K562 (cell line): ENCODE data around the gene SAP25. TPM values are rescaled to one million over a fixed set of nuclear protein-coding genes. Genes with fewer than 3 reads are reported as not detected.

Experiments used
- ATAC-seq: fragments of 200-7000 bp; cut with Tn5 transposase; 3 replicates; pipeline ENCODE4 v1.9.1; 2020; ENCODE audit warnings: moderate library complexity
- BruUV-seq: library from RNA; stranded (reverse); fragments of 400-500 nt; replicated peaks from 2 replicates; lab custom pipeline; 2021; lab: Mats Ljungman, UMichigan
- CTCF ChIA-PET: fragments of 300-600 bp; formaldehyde crosslinking; extraction: SDS; loops from one replicate; lab custom pipeline; 2021; ENCODE audit warnings: low intra/inter-chr PET ratio; lab: Yijun Ruan, JAX
- POLR2A ChIA-PET: fragments of 300-600, 350-650 bp; sonication (Branson Sonifier 250); formaldehyde crosslinking; extraction: SDS; loops from one replicate; lab custom pipeline; 2021; ENCODE audit warnings: antibody characterized with exemption, inconsistent platforms; lab: Yijun Ruan, JAX
- DNase-seq, 4 experiments: peaks; one replicate each; pipeline versions ENCODE4 v3.0.0 to v3.0.0-alpha.2; 2011 to 2018; ENCODE audit warnings: low spot score in 3 of 4, mixed read lengths in 3 of 4; ENCODE audit errors: extremely low read depth in 1 of 4
- FAIRE-seq: peaks from 2 replicates; lab custom pipeline; 2011; peaks lifted over from hg19 to GRCh38; lab: Jason Lieb, UNC
- H2AFZ ChIP-seq: 2 replicates; pipeline ENCODE4 v1.6.0; 2011; ENCODE audit warnings: low read depth, low read length, control low read depth, inconsistent platforms
- H3K27ac ChIP-seq: fragments of 200-600 bp; 3 replicates; pipeline ENCODE4 v1.8.0; 2011; ENCODE audit warnings: low read depth, mild to moderate bottlenecking, control low read depth, inconsistent platforms, low read length, moderate library complexity, mixed read lengths; ENCODE audit errors: extremely low read depth
- H3K27me3 ChIP-seq, 2 experiments: fragments of 300-600 bp in 1 of 2; 2 replicates in 1 of 2; 3 replicates in 1 of 2; pipeline versions ENCODE4 v1.6.0 to v1.8.0; 2011; ENCODE audit warnings: inconsistent platforms in 2 of 2, low read length in 2 of 2, mild to moderate bottlenecking in 1 of 2, mixed read lengths in 1 of 2, moderate library complexity in 1 of 2; ENCODE audit not compliant: control insufficient read depth in 2 of 2, insufficient read depth in 2 of 2
- H3K36me3 ChIP-seq: fragments of 300-600 bp; 3 replicates; pipeline ENCODE4 v1.8.0; 2011; ENCODE audit warnings: mild to moderate bottlenecking, low read length, inconsistent platforms; ENCODE audit not compliant: control insufficient read depth, insufficient read depth
- H3K4me1 ChIP-seq, 2 experiments: fragments of 200-600 bp in 1 of 2; replicated peaks in 1 of 2; 2 replicates in 1 of 2; 3 replicates in 1 of 2; pipeline versions ENCODE4 v1.5.1 to v1.8.0; 2011; ENCODE audit warnings: inconsistent platforms in 2 of 2, low read length in 2 of 2, mild to moderate bottlenecking in 1 of 2, mixed read lengths in 1 of 2, moderate library complexity in 1 of 2; ENCODE audit not compliant: control insufficient read depth in 2 of 2, insufficient read depth in 2 of 2
- H3K4me2 ChIP-seq: 2 replicates; pipeline ENCODE4 v1.6.1; 2011; ENCODE audit warnings: low read length, control low read depth, inconsistent platforms, mixed read lengths; ENCODE audit not compliant: insufficient read depth
- H3K4me3 ChIP-seq: fragments of 200-600 bp; sonication (generic), shearing (Covaris generic); 2 replicates; pipeline ENCODE4 v1.5.1; 2016; ENCODE audit warnings: control low read depth, inconsistent platforms
- H3K79me2 ChIP-seq: fragments of 200-600 bp; 3 replicates; pipeline ENCODE4 v1.8.0; 2011; ENCODE audit warnings: low read length, inconsistent platforms; ENCODE audit not compliant: control insufficient read depth, insufficient read depth
- H3K9ac ChIP-seq, 2 experiments: 2 replicates each; pipeline versions ENCODE4 v1.6.0 to v1.6.1; 2011; ENCODE audit warnings: low read depth in 2 of 2, low read length in 2 of 2, control low read depth in 1 of 2, inconsistent platforms in 1 of 2, mild to moderate bottlenecking in 1 of 2, mixed read lengths in 1 of 2; ENCODE audit not compliant: insufficient read depth in 1 of 2
- H3K9me1 ChIP-seq: one replicate; pipeline ENCODE4 v1.6.0; 2011; ENCODE audit warnings: inconsistent platforms, mild to moderate bottlenecking, low read length, moderate library complexity; ENCODE audit not compliant: control insufficient read depth, insufficient read depth
- H3K9me3 ChIP-seq: replicated peaks from 2 replicates; pipeline ENCODE4 v1.5.1; 2011; ENCODE audit warnings: low read depth, low read length, inconsistent platforms; ENCODE audit not compliant: control insufficient read depth, insufficient read depth
- H4K20me1 ChIP-seq: replicated peaks from 2 replicates; pipeline ENCODE4 v1.6.1; 2011; ENCODE audit warnings: low read length, inconsistent platforms, mixed read lengths; ENCODE audit not compliant: control insufficient read depth, insufficient read depth
- BDP1 ChIP-seq: IDR thresholded peaks from 3 replicates; pipeline ENCODE4 v1.6.1; 2011; ENCODE audit not compliant: insufficient read length, insufficient read depth
- BHLHE40 ChIP-seq: IDR thresholded peaks from 2 replicates; pipeline ENCODE4 v1.6.1; 2011; ENCODE audit warnings: low read length, improper control_type of control experiment
- CC2D1A ChIP-seq: fragments of 450-650 bp; IDR thresholded peaks from 2 replicates; pipeline ENCODE4 v1.6.1; 2017; ENCODE audit warnings: mild to moderate bottlenecking
- CREB3L1 ChIP-seq: fragments of 450-650 bp; IDR thresholded peaks from 2 replicates; pipeline ENCODE4 v1.6.1; 2014; ENCODE audit warnings: low read depth, mild to moderate bottlenecking, moderate library complexity, borderline replicate concordance
- EP400 ChIP-seq: fragments of 450-650 bp; IDR thresholded peaks from 2 replicates; pipeline ENCODE4 v1.6.1; 2017; ENCODE audit warnings: antibody characterized with exemption, mild to moderate bottlenecking, moderate library complexity
- ETS1 ChIP-seq: conservative IDR thresholded peaks from 2 replicates; pipeline ENCODE4 v1.6.1; 2011; ENCODE audit warnings: low read depth, mild to moderate bottlenecking, low read length; ENCODE audit not compliant: control insufficient read depth
- POLR3G ChIP-seq: IDR thresholded peaks from 2 replicates; pipeline ENCODE4 v1.6.1; 2011; ENCODE audit not compliant: insufficient read length, insufficient replicate concordance; ENCODE audit errors: extremely low read depth
- SAFB2 ChIP-seq: fragments of 200-400 bp; formaldehyde crosslinking; IDR thresholded peaks from 2 replicates; pipeline ENCODE4 v1.6.1; 2018; ENCODE audit warnings: borderline replicate concordance, low read length, low read depth, moderate library complexity; ENCODE audit not compliant: severe bottlenecking
- SIN3A ChIP-seq, 2 experiments: fragments of 150-350 bp in 1 of 2; IDR thresholded peaks; 2 replicates each; pipeline ENCODE4 v1.6.1; 2011 to 2016; ENCODE audit warnings: borderline replicate concordance in 2 of 2, low read depth in 2 of 2, low read length in 2 of 2, mild to moderate bottlenecking in 2 of 2, moderate library complexity in 2 of 2; ENCODE audit not compliant: control insufficient read depth in 1 of 2
- UBTF ChIP-seq, 2 experiments: IDR thresholded peaks; 2 replicates each; pipeline ENCODE4 v1.6.1; 2012; ENCODE audit warnings: improper control_type of control experiment in 2 of 2, low read depth in 2 of 2, low read length in 2 of 2, borderline replicate concordance in 1 of 2
- ZNF780A ChIP-seq: fragments of 250-450 bp; sonication (Bioruptor Pico); IDR thresholded peaks from 2 replicates; pipeline ENCODE4 v1.5.0; 2021; ENCODE audit warnings: mild to moderate bottlenecking
- WGBS: fragments of 100-300 bp; shearing (Covaris generic); methylation state at CpG from one replicate; pipeline ENCODE4 v1.1.6; 2016; ENCODE audit warnings: low coverage, mixed read lengths; ENCODE audit not compliant: insufficient coverage; ENCODE audit errors: missing lambda C conversion rate; 5-methylcytosine and 5-hydroxymethylcytosine counted together
- in situ Hi-C: fragments of 300-500 bp; cut with MboI; formaldehyde crosslinking; loops from 4 replicates; pipeline ENCODE4 v1.15.0; 2018; ENCODE audit warnings: inconsistent platforms, mixed read lengths
- intact Hi-C: fragments of 100-400 bp; cut with micrococcal nuclease; formaldehyde crosslinking; loops from 2 replicates; pipeline ENCODE4 v1.14.2; 2022
- polyA plus RNA-seq, 8 experiments: library from polyadenylated mRNA; depleted of rRNA in 4 of 8; stranded (reverse) in 5 of 8; unstranded in 3 of 8; fragments of >200 nt; fragmentation: Nextera tagmentation in 2 of 8; fragmentation: Illumina TruSeq in 1 of 8; extraction: Ambion mirVana in 2 of 8; extraction: Trizol in 1 of 8; gene quantifications; 2 replicates each; pipeline versions ENCODE4 v1.2.1 to v1.2.3, GENCODE V29; 2011 to 2014; ENCODE audit warnings: inconsistent platforms in 1 of 8, missing spikeins in 1 of 8
- total RNA-seq, 7 experiments: library from RNA; depleted of rRNA in 6 of 7; stranded (reverse); fragments of >200 nt in 6 of 7; fragmentation: Illumina TruSeq in 2 of 7; extraction: Trizol in 2 of 7; gene quantifications; 2 replicates each; pipeline versions ENCODE4 v1.2.1 to v1.2.3, GENCODE V29; 2011 to 2021; ENCODE audit warnings: low replicate concordance in 1 of 7

Gene SAP25
- total and polyA plus RNA-seq, 9 of the 15 experiments (the other 6 are each of a cell fraction or from before 2014, with no cell fraction given), result 0.13 to 5.3 (median 0.78) TPM; not detected in 1

GRCh38 chr7:100568896-100569844 is 4.5 kb downstream of the SAP25 start:
- Histone ChIP-seq H2AFZ (peak overlapping the region; percentile 65), H4K20me1 (no peaks in the 10 kb centered on the region), H3K36me3 (peaks cover 6% of the 10 kb centered on the region; the same call in 1 of the 3 replicates), H3K4me3 (no peak overlapping the region), H3K79me2 (no peaks in the 10 kb centered on the region), H3K4me2 (peak overlapping the region; percentile 45; the same call in 1 of the 2 replicates), H3K4me1 (peaks cover 6 to 76% of the 10 kb centered on the region in 2 experiments; a peak in 4 of 5 replicates), H3K9me1 (peaks cover 8% of the 10 kb centered on the region), H3K9me3 (no peaks in the 10 kb centered on the region), H3K27ac (no peak overlapping the region), H3K27me3 (no peaks in the 10 kb centered on the region), H3K9ac (peak overlapping the region in 1 of 2 experiments; percentile 88; a peak in 3 of 4 replicates)
- POLR2A ChIA-PET, result interaction anchor here (0.6 to 1.0 kb wide), 5 partner anchors 13 to 140 kb away, joined by 3 to 5 read pairs (median 3); partner anchors contain the start of genes LRCH4 and ZCWPW1
- DNase-seq (peak; percentile 68 to 86 (median 73)), ATAC-seq (peak; percentile 83), FAIRE-seq (peak; percentile 89)
- intact Hi-C loops, result no loop called here
- BruUV-seq, result TSS peak; percentile 32
- 38% methylated on average over 36 of the region's 36 CpGs for WGBS
- CTCF ChIA-PET, result no interaction called here
- in situ Hi-C loops, result loop anchor here (25.0 kb wide), 1 partner anchor 107 kb away; the partner anchor contains the start of gene SPACDR
- TF ChIP-seq ETS1 (peak; percentile 22; the same call in 1 of the 2 replicates), SAFB2 (no peak), CC2D1A (0 out of 2 replicates have a peak, but pooled peaks have one; percentile 17), CREB3L1 (peak; percentile 32; the same call in 1 of the 2 replicates), BHLHE40 (0 out of 2 replicates have a peak, but pooled peaks have one; percentile 10), EP400 (no peak), SIN3A (IDR thresholded peaks at IDR 0.05; ENCODE audit: borderline replicate concordance in 2 of 2, control insufficient read depth in 1 of 2, low read depth in 2 of 2, low read length in 2 of 2) (0 out of 4 replicates have a peak, but pooled peaks of 1 of the 2 experiments have one; percentile 29), UBTF (IDR thresholded peaks at IDR 0.05; ENCODE audit: borderline replicate concordance in 1 of 2, low read depth in 2 of 2, low read length in 2 of 2) (no peak), POLR3G (no peak), ZNF780A (no peak), BDP1 (no peak)
